Activated T-cell treated with anti-CD3 and anti-CD28 coated beads, Interleukin-2, amount 50 U/mL, for 4 hours (primary cell): Measurements from ENCODE around the gene PARD6G. TPM values are rescaled to one million over a fixed set of nuclear protein-coding genes. Genes with fewer than 3 reads are reported as not detected.

Experiments
- ATAC-seq, 2 donors: fragments of 200-7000 bp; cut with Tn5 transposase; one replicate each; pipeline ENCODE4 v1.10.0; 2021
- DNase-seq: peaks from one replicate; pipeline ENCODE4 v3.0.0-alpha.2; 2020
- H3K27me3 Mint-ChIP-seq: one replicate; pipeline ENCODE4 v1.8.0; 2021; ENCODE audit warnings: low read depth, mixed read lengths
- H3K36me3 Mint-ChIP-seq: one replicate; pipeline ENCODE4 v1.8.0; 2022; ENCODE audit warnings: mixed read lengths; ENCODE audit not compliant: insufficient read depth
- H3K4me1 Mint-ChIP-seq: one replicate; pipeline ENCODE4 v1.8.0; 2021; ENCODE audit warnings: low read depth, mixed read lengths
- H3K4me3 Mint-ChIP-seq: one replicate; pipeline ENCODE4 v1.8.0; 2021; ENCODE audit warnings: mild to moderate bottlenecking, moderate library complexity, mixed read lengths
- H3K9me3 Mint-ChIP-seq: one replicate; pipeline ENCODE4 v1.8.0; 2021; ENCODE audit warnings: mixed read lengths
- total RNA-seq, 3 donors: library from RNA; stranded (reverse); gene quantifications; one replicate each; pipeline ENCODE4 v1.2.1, GENCODE V29; 2021

Gene PARD6G
- total RNA-seq, 3 donors from 2014 or later, result 0.37 to 0.61 TPM; not detected in 1

DNA sequence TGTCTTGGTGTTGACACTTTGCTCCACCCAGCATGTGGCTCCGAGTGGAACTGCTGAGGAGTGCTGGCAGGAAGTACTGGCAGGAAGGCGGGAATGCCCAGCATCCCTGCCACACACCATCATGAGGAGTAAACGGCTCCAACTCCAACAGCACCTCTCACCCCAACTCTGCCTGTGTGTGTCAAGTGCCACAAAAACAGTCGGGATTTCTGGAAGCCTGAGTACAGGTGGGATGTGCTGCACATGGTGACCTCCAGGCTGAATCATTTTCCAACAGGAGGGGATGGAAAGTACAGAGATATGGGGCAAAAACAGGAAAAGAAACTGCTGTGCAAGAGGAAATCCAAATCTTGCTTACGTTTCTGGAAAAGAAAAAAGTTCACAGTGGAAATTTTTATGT, 53.6 kb downstream of the PARD6G start:
- Mint-ChIP-seq H3K4me3 (no peak overlapping the region), H3K27me3 (peaks cover 31% of the 10 kb centered on the region), H3K4me1 (no peaks in the 10 kb centered on the region), H3K36me3 (no peaks in the 10 kb centered on the region), H3K9me3 (no peaks in the 10 kb centered on the region)
- ATAC-seq (no peak), DNase-seq (no peak)

DNA sequence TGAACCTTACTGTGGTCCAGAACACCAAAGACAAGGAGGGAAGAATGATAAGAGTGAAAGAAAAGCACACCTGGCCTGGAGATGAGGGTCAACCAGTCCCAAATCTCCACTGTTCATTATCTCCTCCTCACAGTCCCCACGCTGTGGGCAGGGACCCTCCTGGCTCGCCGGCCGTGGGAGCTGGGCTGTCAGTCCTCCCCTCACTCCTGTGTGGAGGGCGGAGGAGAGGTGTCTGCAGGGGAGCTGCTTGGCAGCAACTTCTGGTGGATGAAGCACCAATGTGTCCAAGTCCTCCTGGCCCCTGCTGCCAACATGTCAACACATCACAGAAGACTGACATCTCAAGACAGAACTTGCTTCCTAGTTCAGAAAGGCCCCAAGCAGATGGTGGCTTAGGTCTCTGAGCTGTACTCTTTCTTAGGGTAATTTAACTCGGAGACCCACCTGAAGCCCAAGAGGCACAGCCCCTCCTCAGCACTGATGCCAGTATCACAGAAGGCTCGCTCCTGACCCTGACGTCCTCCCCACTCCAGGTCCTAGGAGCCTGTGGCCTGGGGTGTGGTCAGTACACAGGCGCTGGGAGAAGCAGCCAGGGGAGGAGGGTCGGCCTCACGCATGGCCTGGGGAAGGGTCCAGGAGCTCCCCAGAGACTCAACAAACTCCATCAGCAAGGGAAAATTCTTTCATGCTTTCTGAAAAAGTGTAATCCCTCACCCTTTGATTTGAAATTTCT, 54.5 kb downstream of the PARD6G start:
- H3K36me3 Mint-ChIP-seq, result no peaks in the 10 kb centered on the region
- ATAC-seq, result no peak
- no peaks in the 10 kb centered on the region for H3K4me1 Mint-ChIP-seq
- DNase-seq, result no peak
- H3K9me3 Mint-ChIP-seq, result no peaks in the 10 kb centered on the region
- peaks cover 31% of the 10 kb centered on the region for H3K27me3 Mint-ChIP-seq
- no peak overlapping the region for H3K4me3 Mint-ChIP-seq

DNA sequence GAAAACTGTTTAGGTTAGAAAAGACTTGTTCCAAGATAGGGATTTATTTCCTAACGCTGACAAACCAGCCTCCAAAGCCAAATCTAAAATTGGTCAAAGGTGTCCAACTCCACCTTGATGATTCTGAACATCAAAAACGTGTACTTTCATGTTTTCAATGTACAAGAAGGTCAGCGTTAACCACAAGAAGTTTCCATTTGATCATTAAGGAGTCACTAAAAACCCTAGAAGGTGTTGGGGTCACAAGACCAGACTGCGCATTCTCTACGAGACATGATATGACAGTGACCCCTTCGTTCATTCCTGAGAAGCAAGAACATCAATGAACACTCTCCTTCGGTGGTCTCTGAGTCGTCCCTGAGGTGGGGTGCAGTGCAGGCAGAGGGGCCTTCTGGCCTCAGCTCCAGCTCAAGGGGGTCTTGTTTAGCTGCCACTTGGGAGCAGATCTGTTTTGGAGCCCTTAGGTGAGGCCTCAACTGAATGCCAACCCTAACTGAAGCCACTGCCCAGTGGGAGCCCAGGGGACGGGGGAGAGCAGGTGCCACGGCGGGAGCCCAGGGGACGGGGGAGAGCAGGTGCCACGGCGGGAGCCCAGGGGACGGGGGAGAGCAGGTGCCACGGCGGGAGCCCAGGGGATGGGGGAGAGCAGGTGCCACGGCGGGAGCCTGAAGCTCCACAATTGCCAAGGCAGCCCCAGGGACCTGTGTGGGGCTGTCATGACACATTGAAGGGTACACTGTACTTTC, 55.2 kb downstream of the PARD6G start:
- no peaks in the 10 kb centered on the region for H3K9me3 Mint-ChIP-seq
- no peak for DNase-seq
- H3K36me3 Mint-ChIP-seq, result no peaks in the 10 kb centered on the region
- H3K4me3 Mint-ChIP-seq, result no peak overlapping the region
- no peak for ATAC-seq
- H3K4me1 Mint-ChIP-seq, result no peaks in the 10 kb centered on the region
- H3K27me3 Mint-ChIP-seq, result peaks cover 28% of the 10 kb centered on the region

DNA sequence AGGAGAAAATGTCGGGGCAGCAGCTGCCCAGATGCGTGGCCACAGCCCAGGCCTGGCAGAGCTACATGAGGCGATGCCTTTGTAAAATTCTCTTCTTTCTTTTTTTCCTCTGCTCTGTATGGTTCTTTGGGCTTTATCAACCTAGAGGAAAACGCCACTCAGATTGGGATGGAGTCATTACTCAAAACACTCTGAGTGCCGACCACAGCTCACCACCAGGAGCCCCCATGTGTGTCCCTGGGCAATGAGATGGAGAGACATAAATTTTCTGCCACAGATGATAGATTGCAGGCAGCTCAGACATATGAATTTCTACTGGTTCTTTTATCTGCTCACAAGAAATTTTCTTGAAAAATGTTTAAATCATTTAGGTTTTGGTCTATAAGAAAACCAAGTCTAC, 56.0 kb downstream of the PARD6G start:
- H3K36me3 Mint-ChIP-seq, result no peaks in the 10 kb centered on the region
- no peaks in the 10 kb centered on the region for H3K4me1 Mint-ChIP-seq
- ATAC-seq (no peak), DNase-seq (no peak)
- H3K27me3 Mint-ChIP-seq, result peaks cover 27% of the 10 kb centered on the region
- no peak overlapping the region for H3K4me3 Mint-ChIP-seq
- no peaks in the 10 kb centered on the region for H3K9me3 Mint-ChIP-seq

DNA sequence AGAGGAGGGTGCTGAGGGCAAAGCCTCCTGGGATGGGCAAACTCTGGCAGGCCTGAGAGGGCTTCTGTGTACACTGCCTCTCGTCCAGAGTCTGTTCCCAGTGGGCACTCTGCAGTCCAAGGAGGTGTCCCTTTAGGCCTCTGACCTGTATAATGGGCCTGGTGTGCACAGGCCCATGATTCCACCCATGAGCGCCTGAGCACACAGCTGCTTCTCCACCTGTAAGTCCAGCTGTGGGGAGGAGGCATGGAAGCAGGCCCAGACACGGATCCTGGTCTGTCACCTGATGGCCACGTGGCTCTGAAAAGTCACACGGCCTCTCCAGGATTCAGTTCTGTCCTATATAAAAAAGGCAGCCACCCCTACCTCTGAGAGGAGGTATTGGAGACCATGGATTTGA, 57.0 kb downstream of the PARD6G start:
- Mint-ChIP-seq H3K27me3 (peaks cover 30% of the 10 kb centered on the region), H3K4me3 (no peak overlapping the region), H3K36me3 (no peaks in the 10 kb centered on the region), H3K4me1 (no peaks in the 10 kb centered on the region), H3K9me3 (no peaks in the 10 kb centered on the region)
- no peak for DNase-seq
- no peak for ATAC-seq

DNA sequence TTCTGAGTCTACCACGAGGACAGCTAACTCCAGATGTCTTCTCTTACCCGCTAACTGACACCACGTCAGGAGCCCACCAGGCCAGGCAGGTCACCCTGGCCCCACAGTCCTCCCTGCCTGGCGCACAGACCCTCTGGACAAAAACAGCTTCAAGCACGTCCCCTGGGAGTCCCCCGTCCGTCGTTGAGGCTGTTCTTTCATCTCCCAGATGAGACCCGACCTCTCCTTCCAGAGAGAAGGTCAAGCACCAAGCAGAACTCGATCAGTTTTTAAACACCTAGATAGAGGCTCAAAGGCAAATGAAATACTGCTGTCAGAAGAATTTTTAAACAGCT, 57.8 kb downstream of the PARD6G start:
- peaks cover 21% of the 10 kb centered on the region for H3K27me3 Mint-ChIP-seq
- H3K4me3 Mint-ChIP-seq, result no peak overlapping the region
- DNase-seq (no peak), ATAC-seq (no peak)
- H3K4me1 Mint-ChIP-seq, result no peaks in the 10 kb centered on the region
- H3K36me3 Mint-ChIP-seq, result no peaks in the 10 kb centered on the region
- H3K9me3 Mint-ChIP-seq, result no peaks in the 10 kb centered on the region

DNA sequence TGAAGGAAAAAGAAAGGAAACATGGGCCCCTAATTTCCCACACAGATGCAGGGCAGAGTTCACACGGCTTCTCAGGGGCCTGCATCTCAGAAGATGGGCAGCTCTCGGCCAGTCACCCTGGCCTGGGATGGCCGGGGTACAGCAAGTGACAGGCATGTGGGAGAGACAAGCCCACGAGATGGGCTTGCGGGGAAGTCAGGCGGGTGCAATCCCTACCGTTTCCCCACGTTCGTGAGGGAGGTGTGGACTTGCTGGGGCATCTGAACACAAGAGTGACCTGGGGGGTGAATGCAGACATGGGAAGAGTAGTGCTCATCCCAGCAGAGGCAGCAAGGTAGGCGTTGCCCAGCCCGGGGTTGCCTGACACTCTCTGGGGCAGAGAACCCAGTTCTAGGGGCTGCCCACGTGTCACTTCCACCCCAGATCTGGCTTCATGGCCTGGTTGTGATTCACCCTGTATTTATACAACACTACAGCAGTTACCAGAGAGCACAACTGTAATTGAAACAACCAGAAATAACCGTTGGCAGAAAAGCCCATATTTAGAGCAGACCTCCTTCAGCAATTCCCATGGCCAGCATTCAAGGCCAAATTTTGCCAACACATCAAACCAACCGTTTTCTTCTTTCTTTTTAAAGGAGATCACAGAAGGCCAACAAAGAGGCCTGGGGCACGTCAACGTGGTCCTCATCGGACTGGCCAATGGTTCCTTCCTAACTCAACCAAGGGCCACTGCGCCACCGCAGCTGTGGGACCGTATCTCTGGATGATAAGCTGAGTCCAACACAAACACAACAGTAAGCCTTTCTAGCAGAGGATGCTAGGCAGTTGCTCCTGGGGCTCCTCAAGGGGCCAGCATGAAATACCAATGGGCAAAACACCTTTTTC, 58.4 kb downstream of the PARD6G start:
- Mint-ChIP-seq H3K4me3 (no peak overlapping the region), H3K9me3 (no peaks in the 10 kb centered on the region), H3K4me1 (no peaks in the 10 kb centered on the region), H3K36me3 (no peaks in the 10 kb centered on the region), H3K27me3 (peaks cover 19% of the 10 kb centered on the region)
- DNase-seq (no peak), ATAC-seq (no peak)

DNA sequence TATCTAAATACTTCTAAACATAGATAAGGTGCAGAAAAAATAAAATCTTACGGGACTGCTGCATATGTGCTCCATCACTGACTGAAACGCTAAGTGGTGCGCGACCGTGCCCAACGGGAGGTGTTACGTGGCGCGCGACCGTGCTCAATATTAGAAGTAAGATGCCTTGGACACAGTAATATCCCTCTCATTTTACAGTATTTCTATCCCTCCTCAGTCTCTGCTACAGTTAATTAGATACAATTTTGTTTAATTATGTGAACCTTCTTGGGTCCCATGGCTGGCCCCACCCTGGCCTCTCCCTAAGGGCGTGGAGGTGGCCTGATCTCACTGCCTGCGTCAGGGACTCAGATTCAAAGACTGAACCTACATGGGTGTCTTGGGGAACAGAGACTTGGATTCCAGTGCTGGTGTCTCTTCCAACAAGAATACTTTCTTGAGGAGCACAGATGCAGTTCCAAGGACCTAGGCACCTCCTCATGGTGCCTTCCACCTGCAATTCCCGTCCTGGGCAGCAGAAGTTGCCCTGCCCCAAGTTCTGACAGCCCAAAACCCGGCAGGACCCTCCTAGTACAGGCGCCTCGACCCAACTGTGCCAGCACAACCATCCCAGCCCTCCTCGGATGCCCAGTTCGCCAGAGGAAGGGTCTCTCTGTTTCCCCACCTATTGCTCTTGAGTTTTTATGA, 59.2 kb downstream of the PARD6G start:
- ATAC-seq (no peak), DNase-seq (no peak)
- Mint-ChIP-seq H3K4me3 (no peak overlapping the region), H3K9me3 (no peaks in the 10 kb centered on the region), H3K27me3 (peaks cover 16% of the 10 kb centered on the region), H3K36me3 (no peaks in the 10 kb centered on the region), H3K4me1 (no peaks in the 10 kb centered on the region)

DNA sequence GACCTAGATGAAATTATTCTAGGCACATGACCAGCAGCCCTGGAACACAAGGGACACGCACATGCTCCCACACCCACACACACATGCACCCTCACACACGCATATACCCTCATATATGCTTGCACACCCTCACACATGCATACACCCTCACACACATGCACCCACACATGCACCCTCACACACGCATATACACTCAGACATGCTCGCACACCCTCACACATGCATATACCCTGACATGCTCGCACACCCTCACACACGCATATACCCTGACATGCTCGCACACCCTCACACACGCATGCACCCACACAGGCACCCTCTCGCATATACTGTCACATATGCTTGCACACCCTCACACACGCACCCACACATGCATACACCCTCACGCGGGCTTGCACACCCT, 61.8 kb downstream of the PARD6G start:
- no peak overlapping the region for H3K4me3 Mint-ChIP-seq
- no peaks in the 10 kb centered on the region for H3K36me3 Mint-ChIP-seq
- peaks cover 10% of the 10 kb centered on the region for H3K27me3 Mint-ChIP-seq
- no peaks in the 10 kb centered on the region for H3K4me1 Mint-ChIP-seq
- no peaks in the 10 kb centered on the region for H3K9me3 Mint-ChIP-seq
- no peak for ATAC-seq
- DNase-seq, result no peak

DNA sequence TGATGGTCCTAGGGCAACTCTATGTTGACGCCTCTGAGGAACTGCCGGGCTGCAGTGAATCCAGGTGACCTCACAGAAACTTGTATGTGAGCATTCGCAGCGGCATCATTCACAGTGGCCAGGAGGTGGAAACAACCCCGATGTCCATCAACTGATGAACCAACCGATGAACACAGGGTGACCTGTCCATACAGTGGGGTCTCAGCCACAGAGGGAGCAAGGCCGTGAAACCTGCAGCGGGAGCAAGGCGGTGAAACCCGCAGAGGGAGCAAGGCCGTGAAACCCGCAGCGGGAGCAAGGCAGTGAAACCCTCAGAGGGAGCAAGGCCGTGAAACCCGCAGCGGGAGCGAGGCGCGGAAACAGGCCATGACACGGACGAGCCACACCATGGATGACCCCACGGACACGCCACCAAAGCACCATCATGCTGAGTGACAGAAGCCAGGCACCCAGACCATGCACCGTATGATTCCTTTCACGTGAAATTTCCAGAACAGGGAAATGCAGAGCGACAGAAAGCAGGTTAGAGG, 63.0 kb downstream of the PARD6G start:
- Mint-ChIP-seq H3K4me3 (no peak overlapping the region), H3K27me3 (peaks cover 10% of the 10 kb centered on the region), H3K9me3 (no peaks in the 10 kb centered on the region), H3K4me1 (no peaks in the 10 kb centered on the region), H3K36me3 (no peaks in the 10 kb centered on the region)
- DNase-seq (no peak), ATAC-seq (no peak)

DNA sequence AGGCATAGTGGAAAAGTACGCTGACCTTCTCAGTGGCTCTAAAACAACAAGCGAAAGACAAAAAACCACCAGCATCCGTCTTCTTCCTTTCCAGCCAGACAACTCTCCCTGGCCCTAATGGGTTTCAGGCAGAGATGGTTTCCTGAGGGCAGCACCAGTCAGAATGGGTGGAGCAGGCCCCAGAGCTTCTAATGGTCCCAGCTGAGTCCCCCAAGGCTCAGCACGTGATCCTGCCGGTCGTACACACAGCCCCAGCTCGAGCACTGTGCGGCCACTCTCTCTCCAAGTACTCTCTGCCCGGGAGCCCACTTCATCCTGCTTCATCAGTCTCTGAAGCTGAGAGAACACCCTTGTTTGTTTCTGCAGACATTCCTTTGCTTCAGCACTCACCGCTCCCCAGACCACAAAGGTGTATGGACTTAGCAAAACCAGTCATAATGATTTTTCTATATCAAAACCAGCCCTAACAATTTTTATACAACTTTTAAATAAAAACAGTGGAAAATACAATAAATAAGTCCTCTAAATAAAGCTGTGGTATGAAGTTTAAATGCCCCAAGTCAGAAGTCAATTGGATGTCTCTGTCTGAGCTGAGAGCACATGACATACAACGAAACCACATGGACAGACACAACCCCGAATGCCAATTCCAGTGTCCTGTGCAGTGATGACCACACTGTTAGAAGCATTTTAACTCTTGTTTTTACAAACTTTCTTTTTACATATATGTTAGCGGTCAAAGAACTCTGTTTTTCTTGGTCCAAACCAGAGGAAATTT, 63.9 kb downstream of the PARD6G start:
- Mint-ChIP-seq H3K9me3 (no peaks in the 10 kb centered on the region), H3K4me3 (no peak overlapping the region), H3K36me3 (no peaks in the 10 kb centered on the region), H3K4me1 (no peaks in the 10 kb centered on the region), H3K27me3 (peaks cover 10% of the 10 kb centered on the region)
- no peak for DNase-seq
- no peak for ATAC-seq

DNA sequence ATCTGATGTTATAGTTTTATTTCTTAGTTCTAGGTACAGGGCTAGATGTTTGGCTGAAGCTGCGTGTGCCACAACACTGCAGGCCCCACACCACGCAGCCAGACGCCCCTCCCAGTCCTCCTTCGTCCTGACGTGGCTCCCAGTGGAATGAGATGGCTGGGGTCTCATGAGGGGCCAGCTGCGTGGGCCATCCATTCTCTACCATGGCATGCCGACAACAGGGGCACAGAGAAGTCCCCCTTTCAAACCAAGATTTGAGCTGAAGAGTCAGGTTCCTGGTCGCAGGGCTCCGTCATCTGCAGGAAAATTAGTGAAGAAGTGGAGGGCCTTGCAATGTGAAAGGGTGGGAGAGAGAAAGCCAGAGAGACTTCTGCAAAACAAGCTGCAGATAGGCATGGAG, 64.5 kb downstream of the PARD6G start:
- H3K36me3 Mint-ChIP-seq, result no peaks in the 10 kb centered on the region
- ATAC-seq, result no peak
- peaks cover 10% of the 10 kb centered on the region for H3K27me3 Mint-ChIP-seq
- H3K9me3 Mint-ChIP-seq, result no peaks in the 10 kb centered on the region
- H3K4me1 Mint-ChIP-seq, result no peaks in the 10 kb centered on the region
- H3K4me3 Mint-ChIP-seq, result no peak overlapping the region
- DNase-seq, result no peak

DNA sequence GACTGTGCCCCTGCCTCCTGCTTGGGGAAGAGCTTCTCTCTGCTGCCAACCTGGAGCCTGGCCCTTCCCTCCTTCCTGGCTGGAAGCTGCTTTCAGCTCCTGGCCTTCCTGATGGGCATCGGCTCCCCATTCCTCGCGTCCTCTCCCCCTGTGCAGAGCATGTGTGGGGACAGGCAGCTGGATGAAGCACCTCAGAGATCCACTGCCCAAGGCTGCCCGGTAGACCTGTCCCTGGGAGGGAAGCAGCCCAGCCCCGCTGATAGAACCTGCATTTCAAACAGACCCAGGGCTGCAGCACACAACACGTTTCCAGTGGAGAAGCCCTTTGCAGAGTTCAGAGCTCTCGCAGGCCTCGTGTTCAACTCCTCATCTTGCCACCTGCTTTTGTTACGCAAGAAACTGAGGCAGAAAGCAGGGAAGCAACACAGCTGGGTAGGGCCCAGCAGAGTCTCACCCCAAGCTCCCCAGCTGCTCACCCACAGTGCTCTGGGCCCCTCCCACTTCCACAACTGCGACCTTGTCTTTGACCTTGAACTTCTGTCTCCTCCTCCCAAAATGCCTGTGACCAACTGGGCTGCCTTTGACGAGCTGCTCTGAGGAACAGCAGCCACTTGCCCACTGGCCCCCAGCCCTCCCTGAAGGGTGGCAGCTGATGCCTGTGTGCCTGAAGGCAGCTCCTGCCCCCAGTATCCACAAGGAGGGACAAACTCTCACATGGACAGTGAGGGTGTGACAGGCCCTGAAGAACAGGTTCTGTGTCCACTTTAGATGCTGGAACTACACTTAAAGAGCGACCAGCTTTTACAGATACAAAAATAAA, 65.5 kb downstream of the PARD6G start:
- Mint-ChIP-seq H3K36me3 (no peaks in the 10 kb centered on the region), H3K9me3 (no peaks in the 10 kb centered on the region), H3K27me3 (peaks cover 7% of the 10 kb centered on the region), H3K4me3 (no peak overlapping the region), H3K4me1 (no peaks in the 10 kb centered on the region)
- ATAC-seq, result no peak
- DNase-seq, result no peak
